ENCODE data around the gene NOTUM. TPM values are rescaled to one million over a fixed set of nuclear protein-coding genes. Genes with fewer than 3 reads are reported as not detected.
"Not testable (repeated sequence)": the region's sequence is repeated elsewhere in the genome, so short reads cannot be mapped to it uniquely, and the experiment has no call there.

The NOTUM gene
- total RNA-seq, 1 donor from 2014 or later, result 1.7 TPM

GRCh38 chr17:81954131-81955057 lies 6.6 kb downstream of the NOTUM start:
- Mint-ChIP-seq H3K4me3 (ENCODE audit: unreplicated experiment) (no peak overlapping the region), H3K9me3 (ENCODE audit: unreplicated experiment) (peaks cover 2% of the 10 kb centered on the region), H3K36me3 (ENCODE audit: low read depth, unreplicated experiment) (no peaks in the 10 kb centered on the region), H3K4me1 (ENCODE audit: low read depth, unreplicated experiment) (peaks cover 3% of the 10 kb centered on the region), H3K27me3 (ENCODE audit: low read depth, unreplicated experiment) (peaks cover 32% of the 10 kb centered on the region), H3K27ac (ENCODE audit: unreplicated experiment) (no peak overlapping the region)
- Histone ChIP-seq H3K79me2 (ENCODE audit: insufficient read depth, low read length) (no peaks in the 10 kb centered on the region), H3K36me3 (ENCODE audit: insufficient read depth, low read length) (no peaks in the 10 kb centered on the region), H3K4me2 (ENCODE audit: low read length) (no peak overlapping the region), H3K9me3 (ENCODE audit: insufficient read depth, low read depth, low read length) (no peaks in the 10 kb centered on the region), H2AFZ (ENCODE audit: low read depth, low read length) (no peak overlapping the region), H3K27me3 (ENCODE audit: insufficient read depth, low read length) (peaks cover 9% of the 10 kb centered on the region), H3K4me3 (ENCODE audit: insufficient read depth, low read depth, low read length) (no peak overlapping the region), H3K4me1 (ENCODE audit: insufficient read depth, low read length) (no peaks in the 10 kb centered on the region), H3K27ac (ENCODE audit: low read depth, low read length) (no peak overlapping the region), H3K9ac (ENCODE audit: low read length) (no peak overlapping the region), H4K20me1 (ENCODE audit: insufficient read depth, low read length) (peaks cover 7% of the 10 kb centered on the region)
- FAIRE-seq (no peak), DNase-seq (ENCODE audit: low read depth) (no peak)
- TF ChIP-seq CTCF (IDR thresholded peaks at IDR 0.05; ENCODE audit: insufficient read depth, low read depth, low read length), result no peak
- TF ChIP-seq EZH2 (IDR thresholded peaks at IDR 0.05; ENCODE audit: insufficient read depth, low read length), result no peak

- H4K20me1 ChIP-seq (ENCODE audit: insufficient read depth, low read length); H3K27ac Mint-ChIP-seq (ENCODE audit: unreplicated experiment): not testable (repeated sequence)
- peaks cover 27% of the 10 kb centered on the region for H3K27me3 Mint-ChIP-seq (ENCODE audit: low read depth, unreplicated experiment)
Measured at GRCh38 chr17:81953443-81953842, 7.5 kb downstream of the NOTUM start.

GRCh38 chr17:81952792-81953228 lies 8.2 kb downstream of the NOTUM start:
- FAIRE-seq, result no peak
- Mint-ChIP-seq H3K9me3 (ENCODE audit: unreplicated experiment) (peaks cover 2% of the 10 kb centered on the region), H3K27me3 (ENCODE audit: low read depth, unreplicated experiment) (peaks cover 20% of the 10 kb centered on the region), H3K36me3 (ENCODE audit: low read depth, unreplicated experiment) (no peaks in the 10 kb centered on the region), H3K4me1 (ENCODE audit: low read depth, unreplicated experiment) (peaks cover 3% of the 10 kb centered on the region), H3K27ac (ENCODE audit: unreplicated experiment) (no peak overlapping the region), H3K4me3 (ENCODE audit: unreplicated experiment) (no peak overlapping the region)
- Histone ChIP-seq H4K20me1 (ENCODE audit: insufficient read depth, low read length) (no peaks in the 10 kb centered on the region), H3K4me2 (ENCODE audit: low read length) (no peak overlapping the region), H3K36me3 (ENCODE audit: insufficient read depth, low read length) (no peaks in the 10 kb centered on the region), H3K79me2 (ENCODE audit: insufficient read depth, low read length) (no peaks in the 10 kb centered on the region), H3K27ac (ENCODE audit: low read depth, low read length) (no peak overlapping the region), H3K9ac (ENCODE audit: low read length) (no peak overlapping the region), H3K4me1 (ENCODE audit: insufficient read depth, low read length) (no peaks in the 10 kb centered on the region), H3K27me3 (ENCODE audit: insufficient read depth, low read length) (no peaks in the 10 kb centered on the region), H3K4me3 (ENCODE audit: insufficient read depth, low read depth, low read length) (no peak overlapping the region), H2AFZ (ENCODE audit: low read depth, low read length) (no peak overlapping the region), H3K9me3 (ENCODE audit: insufficient read depth, low read depth, low read length) (no peaks in the 10 kb centered on the region)
- DNase-seq (ENCODE audit: low read depth), result no peak
- TF ChIP-seq CTCF (IDR thresholded peaks at IDR 0.05; ENCODE audit: insufficient read depth, low read depth, low read length) (no peak), EZH2 (IDR thresholded peaks at IDR 0.05; ENCODE audit: insufficient read depth, low read length) (no peak)

More at GRCh38 chr17:81953443-81953842, 7.5 kb downstream of the NOTUM start:
- H3K9me3 ChIP-seq (ENCODE audit: insufficient read depth, low read depth, low read length); H2AFZ ChIP-seq (ENCODE audit: low read depth, low read length); H3K27ac ChIP-seq (ENCODE audit: low read depth, low read length); FAIRE-seq; H3K9me3 Mint-ChIP-seq (ENCODE audit: unreplicated experiment); H3K36me3 ChIP-seq (ENCODE audit: insufficient read depth, low read length); H3K4me3 Mint-ChIP-seq (ENCODE audit: unreplicated experiment); H3K4me2 ChIP-seq (ENCODE audit: low read length); DNase-seq (ENCODE audit: low read depth); H3K79me2 ChIP-seq (ENCODE audit: insufficient read depth, low read length); H3K27me3 ChIP-seq (ENCODE audit: insufficient read depth, low read length); H3K4me1 Mint-ChIP-seq (ENCODE audit: low read depth, unreplicated experiment); H3K4me3 ChIP-seq (ENCODE audit: insufficient read depth, low read depth, low read length); H3K36me3 Mint-ChIP-seq (ENCODE audit: low read depth, unreplicated experiment); H3K4me1 ChIP-seq (ENCODE audit: insufficient read depth, low read length); H3K9ac ChIP-seq (ENCODE audit: low read length): not testable (repeated sequence)
